Ovary (tissue), 9 donors: ENCODE measurements around the gene EIF4E. TPM values are rescaled to one million over a fixed set of nuclear protein-coding genes. Genes with fewer than 3 reads are reported as not detected.
"Not testable (repeated sequence)": the region's sequence is repeated elsewhere in the genome, so short reads cannot be mapped to it uniquely, and the experiment has no call there.

Experiments used
- DNase-seq, 5 donors: peaks; one replicate each; pipeline ENCODE4 v3.0.0-alpha.2; 2019 to 2020
- H3K27ac ChIP-seq, 2 donors: fragments of 200-600 bp; one replicate each; pipeline versions ENCODE4 v1.5.1 to v1.8.0; 2019 to 2022
- H3K27me3 ChIP-seq: fragments of 200-600 bp; one replicate; pipeline ENCODE4 v1.8.0; 2022
- H3K36me3 ChIP-seq: fragments of 200-600 bp; sonication (generic); one replicate; pipeline ENCODE4 v1.5.1; 2019
- H3K4me1 ChIP-seq: one replicate; pipeline ENCODE4 v1.8.1; 2013; ENCODE audit warnings: mild to moderate bottlenecking, moderate library complexity; ENCODE audit not compliant: insufficient read depth
- H3K4me3 ChIP-seq: fragments of 200-600 bp; sonication (generic); one replicate; pipeline ENCODE4 v1.5.1; 2017
- H3K9me3 ChIP-seq, 2 donors: fragments of 200-600 bp in 1 of 2; sonication (generic) in 1 of 2; one replicate each; pipeline versions ENCODE4 v1.5.1 to v1.8.1; 2013 to 2019; ENCODE audit warnings: mild to moderate bottlenecking in 1 of 2, moderate library complexity in 1 of 2
- CTCF ChIP-seq, 3 donors: fragments of 450-650 bp in 2 of 3; fragments of 200-600 bp in 1 of 3; IDR thresholded peaks; one replicate each; pipeline versions ENCODE4 v1.5.1 to v1.8.0; 2016 to 2022; ENCODE audit warnings: antibody characterized with exemption in 3 of 3, mild to moderate bottlenecking in 1 of 3
- EP300 ChIP-seq: sonication (generic); formaldehyde crosslinking; IDR thresholded peaks from one replicate; pipeline ENCODE4 v1.6.1; 2017; ENCODE audit warnings: antibody characterized with exemption
- POLR2A ChIP-seq: fragments of 450-650 bp; IDR thresholded peaks from one replicate; pipeline ENCODE4 v1.6.1; 2017; ENCODE audit warnings: antibody characterized with exemption, mild to moderate bottlenecking, moderate library complexity
- WGBS, 3 donors: extraction: QIAGEN DNeasy Blood & Tissue Kit in 1 of 3; methylation state at CpG; one replicate each; pipeline versions ENCODE4 v1.1.5 to v1.1.7; 2013 to 2017; 5-methylcytosine and 5-hydroxymethylcytosine counted together
- intact Hi-C, 4 donors: fragments of 100-400 bp; cut with DNase I; formaldehyde crosslinking; loops; one replicate each; pipeline versions ENCODE4 v1.11.0 to v1.15.1; 2022 to 2023
- polyA plus RNA-seq, 2 donors: library from polyadenylated mRNA; stranded (reverse); fragments of 200-250 nt in 1 of 2; fragments of 350-450 nt in 1 of 2; fragmentation: Illumina TruSeq in 1 of 2; extraction: RNeasy Lipid Tissue Mini Kit (QIAGEN cat#74804) in 1 of 2; gene quantifications; one replicate each; pipeline ENCODE4 v1.2.3, GENCODE V29; 2013 to 2014
- small RNA-seq: library from RNA; depleted of rRNA; stranded (forward); fragments of <200 nt; gene quantifications from one replicate; pipeline ENCODE3, GENCODE V24; 2016
- total RNA-seq, 7 donors: library from RNA; depleted of rRNA in 2 of 7; stranded (reverse); fragments of >200 nt in 2 of 7; fragmentation: NEBNext Ultra II Directional in 3 of 7; extraction: Animal tissue kit (Norgen Biotek cat#: 25700) in 3 of 7; gene quantifications; one replicate each; pipeline versions ENCODE4 v1.1.0 to v1.2.4, GENCODE V29; 2016 to 2023
- donor health status: DM: no; HTN: no; CAD: no; lungs with moderate emphysema.
- donor health status: DM: no; HTN: no; CAD: no.
- donor health status: Bipolar disorder and iron deficiency.
- donor health status: DM: yes; HTN: yes; CAD: no.
- donor health status: DM: no; HTN: no; CAD: no.
- donor health status: DM: yes; HTN: yes; CAD: no.

Gene EIF4E
- total and polyA plus RNA-seq, 9 donors, result 26.7 to 74.4 (median 62.7) TPM

GRCh38 chr4:98838531-98838930 is 90.4 kb downstream of the EIF4E start:
- no peak overlapping the region for H3K27ac ChIP-seq
- no peak for TF ChIP-seq CTCF (IDR thresholded peaks at IDR 0.05)
- no peak for TF ChIP-seq EP300
- no peaks in the 10 kb centered on the region for H3K9me3 ChIP-seq
- no peaks in the 10 kb centered on the region for H3K36me3 ChIP-seq
- intact Hi-C loops, result no loop called here
- H3K4me1 ChIP-seq, result no peaks in the 10 kb centered on the region
- no peak for DNase-seq
- WGBS, 3 donors, result 93 to 96% (median 95%) methylated on average over 4 of the region's 4 CpGs
- no peak overlapping the region for H3K4me3 ChIP-seq
- no peaks in the 10 kb centered on the region for H3K27me3 ChIP-seq

GRCh38 chr4:98833384-98833783 is 95.5 kb downstream of the EIF4E start:
- no peak for DNase-seq
- Histone ChIP-seq H3K4me3 (no peak overlapping the region), H3K27ac (no peak overlapping the region), H3K36me3 (no peaks in the 10 kb centered on the region), H3K27me3 (no peaks in the 10 kb centered on the region), H3K4me1 (no peaks in the 10 kb centered on the region), H3K9me3 (no peaks in the 10 kb centered on the region)
- no peak for TF ChIP-seq POLR2A
- no peak for TF ChIP-seq CTCF (IDR thresholded peaks at IDR 0.05)
- no peak for TF ChIP-seq EP300
- 87 to 90% (median 88%) methylated on average over 1 of the region's 1 CpG for WGBS, 3 donors
- intact Hi-C loops, result no loop called here

- DNase-seq, H3K27me3 ChIP-seq, H3K27ac ChIP-seq, H3K36me3 ChIP-seq, H3K4me1 ChIP-seq, H3K9me3 ChIP-seq, H3K4me3 ChIP-seq, intact Hi-C loops: not testable (repeated sequence)
- WGBS, 3 donors, result 88 to 95% (median 89%) methylated on average over 1 of the region's 1 CpG
These were observed 97.9 kb downstream of the EIF4E start for GRCh38 chr4:98831036-98831435.

Small RNA genes within 50 kb of the gene (small RNA-seq; reads per million reads assigned to genes)
- gene RNU7-149P, result not detected
- not detected for gene TBCAP3

Other genes with a start within 250 kb of the EIF4E start
- gene METAP1, start 66.6 kb upstream of the EIF4E start, total RNA-seq, result 10 to 100 TPM; 19.8 to 34.5 (median 25.4) TPM
- gene METAP1, start 66.6 kb upstream of the EIF4E start, polyA plus RNA-seq, result 10 to 100 TPM; 16.1 to 38.6 TPM
- gene ADH5, start 159.7 kb upstream of the EIF4E start, total RNA-seq, result 100 to 1,000 TPM in 5 of 7 donors, 10 to 100 TPM in 2; 79.5 to 224 (median 148) TPM
- gene ADH5, start 159.7 kb upstream of the EIF4E start, polyA plus RNA-seq, result 100 to 1,000 TPM; 161 to 227 TPM
- gene ADH4, start 215.2 kb upstream of the EIF4E start, total RNA-seq, result under 1 TPM in 2 of 7 donors, not detected in 5; 0.33 to 0.72 TPM
- gene ADH4, start 215.2 kb upstream of the EIF4E start, polyA plus RNA-seq, result under 1 TPM in 1 of 2 donors, not detected in 1; 0.04 TPM